ENCODE data around the gene FAAP20. TPM values are rescaled to one million over a fixed set of nuclear protein-coding genes. Genes with fewer than 3 reads are reported as not detected.

Gene FAAP20
- total RNA-seq, 1 donor, result 25.3 TPM

DNA sequence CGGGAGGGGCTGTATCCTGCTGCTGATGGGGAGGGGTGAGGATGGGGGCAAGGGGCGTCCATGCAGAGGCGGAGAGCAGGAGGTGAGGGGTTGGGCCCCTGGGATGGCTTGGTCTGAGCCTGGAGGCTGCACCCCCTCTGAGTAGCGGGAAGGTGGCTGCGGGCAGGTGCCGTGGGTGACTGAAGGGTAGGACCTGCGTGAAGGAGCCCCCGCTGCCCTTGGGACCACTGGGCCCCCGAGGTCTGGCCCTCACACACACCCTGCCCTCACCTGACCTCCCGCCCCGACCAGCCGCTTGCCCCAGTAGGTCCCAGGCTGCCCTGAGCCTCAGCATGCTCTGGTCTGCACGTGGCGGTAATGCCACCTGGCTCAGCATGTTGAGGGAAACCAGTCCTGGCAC, 20.8 kb upstream of the FAAP20 start:
- no peak for TF ChIP-seq CTCF (IDR thresholded peaks at IDR 0.05; ENCODE audit: extremely low read depth, low read depth, low read length)
- no peaks in the 10 kb centered on the region for H3K27me3 ChIP-seq (ENCODE audit: insufficient read depth, low read length)
- H3K4me2 ChIP-seq (ENCODE audit: insufficient read depth, low read length), result no peak overlapping the region

GRCh38 chr1:2214541-2215241, 20.1 kb upstream of the FAAP20 start:
- Histone ChIP-seq H3K27me3 (ENCODE audit: insufficient read depth, low read length) (no peaks in the 10 kb centered on the region), H3K79me2 (ENCODE audit: insufficient read depth, low read length) (peaks cover 2% of the 10 kb centered on the region), H3K4me3 (ENCODE audit: insufficient read depth, low read length) (no peak overlapping the region), H3K36me3 (ENCODE audit: insufficient read depth, low read length) (no peaks in the 10 kb centered on the region), H3K4me2 (ENCODE audit: insufficient read depth, low read length) (no peak overlapping the region), H3K9me3 (ENCODE audit: low read depth, low read length) (no peaks in the 10 kb centered on the region), H3K4me1 (ENCODE audit: insufficient read depth, low read length) (peaks cover 28% of the 10 kb centered on the region), H4K20me1 (ENCODE audit: insufficient read depth, low read length) (no peaks in the 10 kb centered on the region), H3K27ac (ENCODE audit: low read depth, low read length) (peak overlapping the region; percentile 99), H2AFZ (ENCODE audit: low read length) (peak overlapping the region; percentile 88)
- TF ChIP-seq CTCF (IDR thresholded peaks at IDR 0.05; ENCODE audit: extremely low read depth, low read depth, low read length), result no peak
- peak; percentile 85 for DNase-seq (ENCODE audit: insufficient read length, low spot score, missing footprints)

More for the DNA sequence above, 20.8 kb upstream of the FAAP20 start:
- no peaks in the 10 kb centered on the region for H3K9me3 ChIP-seq (ENCODE audit: low read depth, low read length)
- H3K79me2 ChIP-seq (ENCODE audit: insufficient read depth, low read length), result peaks cover 2% of the 10 kb centered on the region
- H3K27ac ChIP-seq (ENCODE audit: low read depth, low read length), result no peak overlapping the region
- H2AFZ ChIP-seq (ENCODE audit: low read length), result no peak overlapping the region
- H3K4me1 ChIP-seq (ENCODE audit: insufficient read depth, low read length), result peaks cover 28% of the 10 kb centered on the region
- H3K4me3 ChIP-seq (ENCODE audit: insufficient read depth, low read length), result no peak overlapping the region
- no peaks in the 10 kb centered on the region for H4K20me1 ChIP-seq (ENCODE audit: insufficient read depth, low read length)
- DNase-seq (ENCODE audit: insufficient read length, low spot score, missing footprints), result no peak
- no peaks in the 10 kb centered on the region for H3K36me3 ChIP-seq (ENCODE audit: insufficient read depth, low read length)

GRCh38 chr1:2213576-2214505, 19.3 kb upstream of the FAAP20 start:
- Histone ChIP-seq H3K4me1 (ENCODE audit: insufficient read depth, low read length) (peaks cover 33% of the 10 kb centered on the region), H3K79me2 (ENCODE audit: insufficient read depth, low read length) (peaks cover 2% of the 10 kb centered on the region), H3K27ac (ENCODE audit: low read depth, low read length) (peak overlapping the region; percentile 99), H3K36me3 (ENCODE audit: insufficient read depth, low read length) (no peaks in the 10 kb centered on the region), H2AFZ (ENCODE audit: low read length) (peak overlapping the region; percentile 88), H4K20me1 (ENCODE audit: insufficient read depth, low read length) (no peaks in the 10 kb centered on the region), H3K9me3 (ENCODE audit: low read depth, low read length) (no peaks in the 10 kb centered on the region), H3K27me3 (ENCODE audit: insufficient read depth, low read length) (no peaks in the 10 kb centered on the region), H3K4me2 (ENCODE audit: insufficient read depth, low read length) (peak overlapping the region; percentile 75), H3K4me3 (ENCODE audit: insufficient read depth, low read length) (peak overlapping the region; percentile 68)
- peak; percentile 98 for DNase-seq (ENCODE audit: insufficient read length, low spot score, missing footprints)
- TF ChIP-seq CTCF (IDR thresholded peaks at IDR 0.05; ENCODE audit: extremely low read depth, low read depth, low read length), result no peak

Data from osteoblast (primary cell).